ENCODE measurements around the gene FAM161B. TPM values are rescaled to one million over a fixed set of nuclear protein-coding genes. Genes with fewer than 3 reads are reported as not detected.

FAM161B gene
- total and polyA plus RNA-seq, 2 of the 8 experiments (the other 6 are each of a cell fraction or from before 2014, with no cell fraction given): 0.14 to 0.32 TPM

- H3K79me2 ChIP-seq (ENCODE audit: control insufficient read depth in 1 of 2, insufficient read depth in 2 of 2, low read length in 2 of 2): no peaks in the 10 kb centered on the region
- peaks cover 0 to under 1% (median 0%) of the 10 kb centered on the region in 4 experiments; a peak in 1 of 7 replicates for H3K4me1 ChIP-seq (replicated peaks in 1 of 4; ENCODE audit: control insufficient read depth in 3 of 4, insufficient read depth in 4 of 4, low read length in 3 of 4)
- no peak overlapping the region for H3K4me3 ChIP-seq (ENCODE audit: extremely low read depth in 1 of 4, insufficient read depth in 2 of 4, low read depth in 3 of 4, low read length in 4 of 4)
- no peaks in the 10 kb centered on the region for H3K9me3 ChIP-seq (ENCODE audit: insufficient read depth in 2 of 2, low read depth in 1 of 2, low read length in 1 of 2)
- 91% methylated on average over 4 of the region's 4 CpGs; no CpG with 5 or more reads in 1 of the 2 experiments for WGBS, 2 experiments (ENCODE audit: extremely low coverage in 1 of 2, insufficient coverage in 1 of 2, insufficient read length in 1 of 2, insufficient replicate concordance in 2 of 2, low coverage in 1 of 2, low lambda C conversion rate in 2 of 2, missing lambda C conversion rate in 1 of 2)
- POLR2A ChIA-PET (ENCODE audit: partially characterized antibody): no interaction called here
- no peak overlapping the region for H2BK20ac ChIP-seq (ENCODE audit: low read length)
- no peak overlapping the region for H3K56ac ChIP-seq (replicated peaks; ENCODE audit: insufficient read length, low read depth, low read length)
- H3K4me2 ChIP-seq (ENCODE audit: insufficient read depth in 1 of 2, low read depth in 2 of 2, low read length in 2 of 2): no peak overlapping the region
- no peak overlapping the region for H2BK12ac ChIP-seq (ENCODE audit: low read depth, low read length)
- no peak overlapping the region for H4K5ac ChIP-seq (ENCODE audit: insufficient read length, low read depth, low read length)
- no peak overlapping the region for H4K91ac ChIP-seq (replicated peaks; ENCODE audit: insufficient read length, low read length)
- H3K14ac ChIP-seq (ENCODE audit: insufficient read length): no peak overlapping the region
- H3K4ac ChIP-seq (replicated peaks; ENCODE audit: insufficient read length, low read depth, low read length): no peak overlapping the region
- no peaks in the 10 kb centered on the region for H3K79me1 ChIP-seq (ENCODE audit: low read depth, low read length)
- no peak overlapping the region for H2AK5ac ChIP-seq (ENCODE audit: low read depth, low read length)
- no peaks in the 10 kb centered on the region for H3K36me3 ChIP-seq (ENCODE audit: control insufficient read depth in 2 of 4, insufficient read depth in 4 of 4, low read length in 3 of 4)
- no peak for FAIRE-seq
- no peaks in the 10 kb centered on the region for H3K27me3 ChIP-seq (replicated peaks in 1 of 4; ENCODE audit: control insufficient read depth in 3 of 4, extremely low read depth in 1 of 4, insufficient read depth in 3 of 4, low read length in 3 of 4)
- no peak overlapping the region for H2BK15ac ChIP-seq (ENCODE audit: low read length)
- no peak overlapping the region for H2BK120ac ChIP-seq (replicated peaks; ENCODE audit: low read depth, low read length)
- H2BK5ac ChIP-seq (ENCODE audit: low read depth, low read length): no peak overlapping the region
- CTCF ChIA-PET (ENCODE audit: partially characterized antibody): interaction anchor here (0.7 kb wide), 1 partner anchor 17 kb away, joined by 3 read pairs; no protein-coding TSS in a partner anchor
- no peaks in the 10 kb centered on the region for H3K23me2 ChIP-seq (ENCODE audit: low read depth, low read length)
- peaks cover 0 to 1% of the 10 kb centered on the region in 2 experiments for H4K20me1 ChIP-seq (replicated peaks in 1 of 2; ENCODE audit: control insufficient read depth in 1 of 2, insufficient read depth in 2 of 2, low read length in 2 of 2)
- no peak overlapping the region for H3K9ac ChIP-seq (replicated peaks in 1 of 4; ENCODE audit: extremely low read depth in 1 of 4, low read depth in 3 of 4, low read length in 3 of 4)
- no peak overlapping the region for H3K23ac ChIP-seq (ENCODE audit: insufficient read length)
- H2AFZ ChIP-seq (ENCODE audit: low read length): no peak overlapping the region
- no peak for DNase-seq (ENCODE audit: low read depth in 1 of 2, low spot score in 2 of 2)
- no peak overlapping the region for H4K8ac ChIP-seq (ENCODE audit: extremely low read depth, insufficient read depth, low read length)
- H3K18ac ChIP-seq (ENCODE audit: extremely low read depth, low read length): no peak overlapping the region
- H3K27ac ChIP-seq (ENCODE audit: low read depth, low read length): no peak overlapping the region
- TF ChIP-seq ATF3 (IDR thresholded peaks at IDR 0.05; ENCODE audit: insufficient read depth, low read depth, low read length) (no peak), POLR2A (IDR thresholded peaks at IDR 0.05; ENCODE audit: control extremely low read depth in 1 of 2, low read depth in 2 of 2, low read length in 2 of 2) (no peak), POU5F1 (IDR thresholded peaks at IDR 0.05; ENCODE audit: low read depth, low read length) (no peak), CEBPB (IDR thresholded peaks at IDR 0.05; ENCODE audit: low read depth, low read length) (no peak), RXRA (IDR thresholded peaks at IDR 0.05; ENCODE audit: insufficient read depth, low read depth, low read length) (no peak), NRF1 (IDR thresholded peaks at IDR 0.05; ENCODE audit: low read depth, low read length) (no peak), KDM1A (IDR thresholded peaks at IDR 0.05; ENCODE audit: borderline replicate concordance, low read length) (no peak), RAD21 (IDR thresholded peaks at IDR 0.05 in 1 of 2, conservative IDR thresholded peaks at IDR 0.05 in 1 of 2; ENCODE audit: low read depth in 2 of 2, low read length in 2 of 2) (no peak), EP300 (IDR thresholded peaks at IDR 0.05; ENCODE audit: borderline replicate concordance in 1 of 2, low read depth in 2 of 2, low read length in 2 of 2) (no peak), SAP30 (IDR thresholded peaks at IDR 0.05; ENCODE audit: insufficient read depth, insufficient replicate concordance, low read length) (no peak), RBBP5 (IDR thresholded peaks at IDR 0.05; ENCODE audit: borderline replicate concordance, low read depth, low read length) (no peak), CHD1 (IDR thresholded peaks at IDR 0.05; ENCODE audit: low read depth, low read length) (no peak), FOSL1 (IDR thresholded peaks at IDR 0.05; ENCODE audit: insufficient read depth, low read depth, low read length) (no peak)
Measured at GRCh38 chr14:73977896-73978295, 28.0 kb upstream of the FAM161B start.
